PC-9 (cell line): Measurements from ENCODE around the gene GUCA1A. TPM values are rescaled to one million over a fixed set of nuclear protein-coding genes. Genes with fewer than 3 reads are reported as not detected.

Source experiments
- BruUV-seq: library from RNA; stranded (reverse); fragments of 400-500 nt; replicated peaks from 2 replicates; lab custom pipeline; 2021; lab: Mats Ljungman, UMichigan
- CTCF ChIA-PET: fragments of 300-600 bp; sonication (Branson Sonifier 250); formaldehyde crosslinking; loops from one replicate; lab custom pipeline; 2022; ENCODE audit warnings: antibody characterized with exemption; lab: Charles Lee
- POLR2A ChIA-PET: fragments of 300-600 bp; sonication (Branson Sonifier 250); formaldehyde crosslinking; loops from one replicate; lab custom pipeline; 2022; ENCODE audit warnings: antibody characterized with exemption; ENCODE audit not compliant: unreplicated experiment; lab: Charles Lee
- DNase-seq, 2 experiments: peaks; one replicate each; pipeline versions ENCODE4 v3.0.0 to v3.0.0-alpha.2; 2015 to 2022; ENCODE audit warnings: mixed read lengths in 1 of 2
- H2AFZ ChIP-seq: fragments of 200-600 bp; sonication (generic); 2 replicates; pipeline ENCODE4 v1.8.1; 2017; ENCODE audit warnings: antibody characterized with exemption
- H3F3A ChIP-seq: fragments of 200-600 bp; sonication (generic); 2 replicates; pipeline ENCODE4 v1.8.1; 2017; ENCODE audit warnings: antibody characterized with exemption, mild to moderate bottlenecking, low read depth; ENCODE audit not compliant: insufficient read depth
- H3K27ac ChIP-seq: fragments of 200-600 bp; sonication (generic); 2 replicates; pipeline ENCODE4 v1.6.1; 2016; ENCODE audit warnings: mixed run types
- H3K27me3 ChIP-seq: fragments of 200-600 bp; sonication (generic); 2 replicates; pipeline ENCODE4 v1.6.1; 2016; ENCODE audit warnings: low read depth, mixed run types; ENCODE audit not compliant: insufficient read depth
- H3K36me3 ChIP-seq: fragments of 200-600 bp; sonication (generic); 2 replicates; pipeline ENCODE4 v1.6.1; 2016; ENCODE audit warnings: low read depth, mixed run types
- H3K4me1 ChIP-seq: fragments of 200-600 bp; sonication (generic); replicated peaks from 2 replicates; pipeline ENCODE4 v1.6.1; 2016; ENCODE audit warnings: mixed run types; ENCODE audit not compliant: insufficient read depth
- H3K4me2 ChIP-seq: fragments of 200-600 bp; sonication (generic); 2 replicates; pipeline ENCODE4 v1.6.1; 2017; ENCODE audit warnings: mixed run types
- H3K4me3 ChIP-seq: fragments of 200-600 bp; sonication (generic); 2 replicates; pipeline ENCODE4 v1.6.1; 2016; ENCODE audit warnings: mixed run types
- H3K79me2 ChIP-seq: fragments of 200-600 bp; sonication (generic); 2 replicates; pipeline ENCODE4 v1.6.1; 2017; ENCODE audit warnings: low read depth, mixed run types
- H3K9me2 ChIP-seq: fragments of 200-600 bp; sonication (generic); 2 replicates; pipeline ENCODE4 v1.8.1; 2017; ENCODE audit warnings: mild to moderate bottlenecking; ENCODE audit not compliant: insufficient read depth
- H3K9me3 ChIP-seq: fragments of 200-600 bp; sonication (generic); 2 replicates; pipeline ENCODE4 v1.8.1; 2016; ENCODE audit warnings: low read depth; ENCODE audit not compliant: insufficient read depth
- H4K20me1 ChIP-seq: fragments of 200-600 bp; sonication (generic); 2 replicates; pipeline ENCODE4 v1.8.1; 2017; ENCODE audit not compliant: insufficient read depth
- CTCF ChIP-seq: fragments of 200-600 bp; sonication (generic); conservative IDR thresholded peaks from 2 replicates; pipeline ENCODE4 v1.6.1; 2017; ENCODE audit warnings: mixed run types, antibody characterized with exemption, mild to moderate bottlenecking, moderate library complexity
- EZH2 ChIP-seq: fragments of 200-600 bp; sonication (generic); IDR thresholded peaks from 2 replicates; pipeline ENCODE4 v1.8.0; 2017; ENCODE audit warnings: antibody characterized with exemption, low read depth
- intact Hi-C: fragments of 100-400 bp; cut with micrococcal nuclease; formaldehyde crosslinking; loops from one replicate; pipeline ENCODE4 v1.10.0; 2022; ENCODE audit not compliant: unreplicated experiment
- total RNA-seq: library from RNA; stranded (reverse); gene quantifications from 2 replicates; pipeline ENCODE4 v1.2.3, GENCODE V29; 2021

The GUCA1A gene
- total RNA-seq, 1 experiment from 2014 or later: not detected

DNA sequence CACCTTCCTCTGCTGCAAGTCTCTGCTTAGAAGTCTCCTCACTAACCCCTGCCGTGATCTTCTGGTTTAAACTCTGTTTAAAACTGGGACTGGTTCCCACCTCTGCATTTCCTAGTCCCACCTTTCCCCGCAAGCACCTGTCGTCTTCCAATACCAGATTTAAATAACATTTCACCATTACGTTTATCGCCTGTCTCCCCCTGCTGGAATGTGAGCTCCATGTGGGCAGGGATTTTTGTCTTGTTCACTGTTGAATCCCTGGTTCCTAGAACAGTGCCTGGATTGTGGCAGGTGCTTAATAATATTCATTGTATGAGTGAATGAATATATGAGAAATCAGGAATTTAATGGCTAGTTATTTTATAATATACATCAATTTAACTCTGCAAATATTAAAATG lies 2.7 kb downstream of the GUCA1A start:
- Histone ChIP-seq H3F3A (peaks cover 4% of the 10 kb centered on the region; the same call in 1 of the 2 replicates), H3K79me2 (no peaks in the 10 kb centered on the region), H2AFZ (no peak overlapping the region), H3K4me2 (no peak overlapping the region), H3K4me3 (no peak overlapping the region), H4K20me1 (no peaks in the 10 kb centered on the region), H3K36me3 (no peaks in the 10 kb centered on the region), H3K4me1 (0 out of 2 replicates have a peak, but pooled peaks cover 6% of the 10 kb centered on the region), H3K27me3 (no peaks in the 10 kb centered on the region), H3K9me2 (no peaks in the 10 kb centered on the region), H3K9me3 (no peaks in the 10 kb centered on the region), H3K27ac (no peak overlapping the region)
- intact Hi-C loops: no loop called here
- TF ChIP-seq CTCF: peak; percentile 49
- no peak for TF ChIP-seq EZH2
- POLR2A ChIA-PET: interaction anchor here (0.7 kb wide), 2 partner anchors 258 to 384 kb away, joined by 9 to 14 read pairs; no protein-coding TSS in a partner anchor
- CTCF ChIA-PET: no interaction called here
- DNase-seq: no peak
- BruUV-seq: no TSS peak

GRCh38 chr6:42176981-42177380 lies 3.8 kb downstream of the GUCA1A start:
- no peak for DNase-seq
- CTCF ChIA-PET: no interaction called here

GRCh38 chr6:42177514-42178364 lies 4.6 kb downstream of the GUCA1A start:
- no peak overlapping the region for H3K4me2 ChIP-seq
- no peak for DNase-seq
- H3K79me2 ChIP-seq: no peaks in the 10 kb centered on the region
- H3K9me2 ChIP-seq: no peaks in the 10 kb centered on the region
- H3K36me3 ChIP-seq: no peaks in the 10 kb centered on the region
- no peak for TF ChIP-seq EZH2
- no peak for TF ChIP-seq CTCF
- H3K27ac ChIP-seq: no peak overlapping the region
- H3K9me3 ChIP-seq: no peaks in the 10 kb centered on the region
- ChIA-PET CTCF (no interaction called here), POLR2A (no interaction called here)
- no peaks in the 10 kb centered on the region for H3K27me3 ChIP-seq
- peaks cover 4% of the 10 kb centered on the region; the same call in 1 of the 2 replicates for H3F3A ChIP-seq
- no peak overlapping the region for H3K4me3 ChIP-seq
- 0 out of 2 replicates have a peak, but pooled peaks cover 6% of the 10 kb centered on the region for H3K4me1 ChIP-seq
- intact Hi-C loops: no loop called here
- no peaks in the 10 kb centered on the region for H4K20me1 ChIP-seq
- no TSS peak for BruUV-seq
- no peak overlapping the region for H2AFZ ChIP-seq

More at GRCh38 chr6:42176981-42177380, 3.8 kb downstream of the GUCA1A start:
- no peak for TF ChIP-seq EZH2
- Histone ChIP-seq H3K27ac (no peak overlapping the region), H3K27me3 (no peaks in the 10 kb centered on the region), H3F3A (peaks cover 4% of the 10 kb centered on the region; the same call in 1 of the 2 replicates), H3K9me3 (no peaks in the 10 kb centered on the region), H3K4me2 (no peak overlapping the region), H3K4me1 (0 out of 2 replicates have a peak, but pooled peaks cover 6% of the 10 kb centered on the region), H3K36me3 (no peaks in the 10 kb centered on the region), H3K9me2 (no peaks in the 10 kb centered on the region), H4K20me1 (no peaks in the 10 kb centered on the region), H2AFZ (no peak overlapping the region), H3K4me3 (no peak overlapping the region), H3K79me2 (no peaks in the 10 kb centered on the region)
- intact Hi-C loops: no loop called here
- POLR2A ChIA-PET: no interaction called here
- BruUV-seq: no TSS peak
